Right hindlimb (tissue), 1 donor: Measurements from ENCODE around the gene KCTD7.
"Not testable (repeated sequence)": the region's sequence is repeated elsewhere in the genome, so short reads cannot be mapped to it uniquely, and the experiment has no call there.

ENCODE experiments used
- DNase-seq: peaks from one replicate; pipeline ENCODE4 v3.0.0-alpha.2; 2018

KCTD7 gene

DNA sequence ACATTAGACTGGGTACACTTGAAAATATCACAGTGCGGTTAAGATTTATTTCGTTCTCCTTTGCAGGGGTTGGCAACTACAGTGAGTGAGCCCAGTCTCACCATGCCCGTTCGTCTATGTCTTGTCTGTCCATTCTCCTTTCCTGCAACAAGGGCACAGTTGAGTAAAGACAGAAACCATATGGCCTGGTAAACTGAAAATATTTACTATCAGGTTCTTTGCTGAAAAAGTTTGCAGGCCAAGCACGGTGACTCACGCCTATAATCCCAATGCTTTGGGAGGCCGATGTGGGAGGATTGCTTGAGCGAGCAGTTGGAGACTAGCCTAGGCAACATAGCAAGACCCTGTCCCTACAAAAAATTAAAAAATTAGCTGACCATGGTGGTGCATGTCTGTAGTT is 11.4 kb upstream of the KCTD7 start:
- DNase-seq = no peak

DNA sequence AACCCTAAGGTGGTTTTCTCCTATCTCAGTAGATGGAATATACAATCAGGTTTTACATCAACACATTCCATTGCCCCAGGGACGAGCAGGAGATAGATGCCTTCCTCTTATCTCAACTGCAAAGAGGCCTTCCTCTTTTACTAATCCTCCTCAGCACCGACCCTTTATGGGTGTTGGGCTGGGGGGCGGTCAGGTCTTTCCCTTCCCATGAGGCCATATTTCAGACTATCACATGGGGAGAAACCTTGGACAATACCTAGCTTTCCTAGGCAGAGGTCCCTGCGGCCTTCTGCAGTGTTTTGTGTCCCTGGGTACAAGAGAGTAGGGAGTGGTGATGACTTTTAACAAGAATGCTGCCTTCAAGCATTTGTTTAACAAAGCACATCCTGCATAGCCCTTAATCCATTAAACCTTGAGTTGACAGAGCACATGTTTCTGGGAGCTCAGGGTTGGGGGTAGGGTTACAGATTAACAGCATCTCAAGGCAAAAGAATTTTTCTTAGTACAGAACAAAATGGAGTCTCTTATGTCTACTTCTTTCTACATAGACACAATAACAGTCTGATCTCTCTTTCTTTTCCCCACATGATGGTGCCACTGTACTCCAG is 9.2 kb upstream of the KCTD7 start:
- not testable (repeated sequence) for DNase-seq

DNA sequence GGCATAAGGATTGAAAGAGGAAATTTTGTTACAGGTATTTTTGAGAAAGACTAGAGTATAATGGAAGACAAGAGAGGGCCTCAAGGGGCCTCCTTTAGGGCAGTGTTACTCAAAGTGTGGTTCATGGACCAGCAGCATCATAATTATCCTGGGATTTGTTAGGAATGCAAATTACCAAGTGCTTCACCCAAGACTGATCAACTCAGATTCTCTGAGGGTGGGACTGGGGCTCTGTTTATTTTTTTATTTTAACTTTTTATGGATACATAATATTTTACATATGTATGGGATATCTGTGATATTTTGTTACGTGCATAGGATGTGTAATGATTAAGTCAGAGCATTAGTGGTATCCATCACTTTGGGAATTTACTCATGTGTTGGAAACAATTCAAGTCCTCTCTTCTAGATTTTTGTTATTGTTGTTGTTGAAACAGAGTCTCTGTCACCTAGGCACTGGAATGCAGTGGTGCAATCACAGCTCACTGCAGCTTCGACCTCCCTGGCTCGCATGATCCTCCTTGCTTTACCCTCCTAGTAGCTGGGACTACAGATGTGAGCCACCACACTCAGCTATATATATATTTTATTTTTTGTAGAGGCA is 2.2 kb upstream of the KCTD7 start:
- no peak for DNase-seq

DNA sequence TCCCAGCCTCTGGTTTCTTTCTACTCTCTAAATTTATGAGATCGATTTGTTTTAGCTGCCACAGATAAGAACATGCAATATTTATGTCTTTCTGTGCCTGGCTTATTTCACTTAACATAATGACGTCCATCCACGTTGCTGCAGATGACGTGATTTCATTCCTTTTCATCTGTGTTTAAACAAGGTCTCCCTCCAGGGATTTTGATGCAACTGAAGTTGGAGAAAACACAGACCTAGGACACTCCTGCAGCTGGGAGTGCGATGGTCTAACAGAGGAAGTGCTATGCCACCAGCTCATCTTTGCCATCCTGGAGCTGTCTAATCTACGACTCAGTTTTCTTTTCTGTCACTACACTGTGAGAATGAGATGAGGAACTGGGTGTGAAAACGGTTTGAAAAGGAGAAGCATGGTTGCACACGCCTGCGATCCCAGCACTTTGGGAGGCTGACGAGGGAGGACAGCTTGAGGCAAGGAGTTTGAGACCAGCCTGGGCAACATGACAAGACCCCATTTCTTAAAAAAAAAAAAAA is 1.5 kb upstream of the KCTD7 start:
- no peak for DNase-seq

DNA sequence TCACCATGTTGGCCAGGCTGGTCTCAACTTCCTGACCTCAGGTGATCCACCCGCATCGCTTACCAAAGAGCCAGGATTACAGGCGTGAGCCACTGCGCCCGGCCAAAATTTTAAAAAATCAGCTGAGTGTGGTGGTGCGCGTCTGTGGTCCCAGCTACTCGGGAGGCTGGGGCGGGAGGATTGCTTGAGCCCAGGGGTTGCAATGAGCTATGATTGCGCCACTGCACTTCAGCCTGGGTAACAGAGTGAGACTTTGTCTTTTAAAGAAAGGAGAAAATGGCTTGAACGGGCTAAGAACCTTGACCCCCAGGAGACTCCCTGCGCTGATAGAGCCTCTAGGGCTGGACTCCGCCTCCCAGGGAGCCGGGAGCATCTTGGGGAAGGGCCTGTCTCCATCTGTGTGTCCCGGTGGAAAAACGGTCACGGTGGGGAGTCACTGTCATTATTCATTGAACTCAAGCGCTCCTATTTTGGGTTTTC is 760 bp upstream of the KCTD7 start:
- DNase-seq = no peak

DNA sequence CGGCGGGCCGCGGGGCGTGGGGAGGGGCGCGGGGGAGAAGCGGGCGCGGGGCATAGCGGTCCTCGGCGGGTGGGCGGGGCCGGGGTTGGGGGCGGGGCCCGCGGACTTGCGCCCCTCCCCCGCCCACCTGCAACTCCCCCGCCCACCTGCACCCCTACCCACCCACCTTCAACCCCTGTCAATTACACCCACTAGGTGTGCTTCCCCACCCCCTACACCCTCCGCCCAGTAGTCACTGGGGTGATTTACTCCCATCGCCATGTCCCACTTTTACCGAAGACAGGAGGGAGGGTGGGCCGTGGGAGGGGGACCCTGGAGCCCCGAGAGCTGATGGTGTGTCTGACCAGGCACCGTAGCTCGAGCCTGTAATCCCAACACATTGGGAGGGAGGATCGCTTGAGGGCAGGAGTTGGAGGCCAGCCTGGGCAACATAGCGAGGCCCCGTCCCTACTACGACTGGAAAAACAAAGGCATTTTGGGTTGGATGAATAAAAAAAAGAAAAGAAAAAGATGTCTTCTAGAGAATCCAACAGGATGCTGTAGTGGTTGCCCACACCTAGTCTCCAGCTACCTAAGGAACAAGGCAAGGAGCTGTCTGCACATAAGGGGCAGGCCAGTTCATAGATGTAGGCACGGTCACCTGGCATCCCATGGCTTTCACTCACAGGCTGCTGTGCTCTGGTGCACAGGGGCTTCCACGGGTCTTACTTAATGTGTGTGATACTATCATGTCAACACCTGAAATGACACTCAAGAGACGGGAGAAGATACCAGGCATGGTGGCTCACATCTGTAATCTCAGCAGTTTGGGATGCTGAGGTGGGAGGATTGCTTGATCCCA is 761 bp downstream of the KCTD7 start:
- DNase-seq = no peak

DNA sequence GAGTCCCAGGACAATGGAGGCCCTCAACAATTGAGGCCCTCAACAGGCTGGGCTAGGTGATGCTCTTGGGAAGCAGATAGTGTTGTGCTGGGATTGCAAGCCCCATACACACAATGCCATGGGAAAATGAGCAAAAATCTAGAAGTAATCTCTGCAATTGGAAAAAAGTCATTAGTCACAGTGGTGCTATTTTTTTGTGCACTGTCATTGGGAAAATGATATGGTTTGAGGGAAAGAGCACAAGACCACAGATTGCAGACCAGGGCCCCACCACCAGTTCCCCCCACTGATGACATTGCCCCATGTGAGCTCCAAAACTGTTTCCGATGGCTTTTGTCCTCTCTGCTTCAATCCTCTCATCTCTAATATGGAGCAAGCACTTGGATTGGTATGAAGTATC is 1.9 kb downstream of the KCTD7 start:
- DNase-seq = no peak

DNA sequence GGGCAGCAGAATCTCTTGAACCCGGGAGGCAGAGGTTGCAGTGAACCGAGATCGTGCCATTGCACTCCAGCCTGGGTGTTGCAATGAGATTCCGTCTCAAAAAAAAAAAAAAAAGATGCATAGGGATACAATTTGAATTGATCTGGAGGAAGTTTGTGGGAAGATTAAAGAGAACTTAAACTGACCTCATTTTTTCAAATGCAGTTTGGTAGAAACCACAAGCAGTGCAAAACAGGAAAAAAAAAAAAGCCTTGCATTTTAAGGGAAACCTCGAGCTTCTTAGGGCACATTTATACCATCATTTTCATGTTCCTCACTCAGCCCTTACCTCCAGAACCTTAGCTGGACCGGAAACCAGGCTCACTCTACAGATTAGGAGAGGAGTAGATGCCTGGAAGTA is 2.8 kb downstream of the KCTD7 start:
- DNase-seq = no peak

DNA sequence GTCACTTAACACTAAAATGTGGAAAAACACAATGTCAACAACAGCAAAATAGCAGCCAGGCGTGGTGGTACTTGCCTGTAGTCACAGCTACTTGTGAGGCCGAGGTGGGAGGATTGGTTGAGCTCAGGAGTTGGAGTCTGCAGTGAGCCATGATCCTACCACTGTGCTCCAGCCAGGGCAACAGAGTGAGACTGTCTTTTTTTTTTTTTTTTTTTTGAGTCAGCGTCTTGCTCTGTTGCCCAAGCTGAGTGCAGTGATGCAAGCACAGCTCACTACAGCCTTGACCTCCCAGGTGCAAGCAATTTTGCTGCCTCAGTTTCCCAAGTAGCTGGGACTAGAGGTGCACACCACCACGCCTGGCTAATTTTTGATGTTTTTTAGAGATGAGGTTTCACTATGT is 6.1 kb downstream of the KCTD7 start:
- no peak for DNase-seq

DNA sequence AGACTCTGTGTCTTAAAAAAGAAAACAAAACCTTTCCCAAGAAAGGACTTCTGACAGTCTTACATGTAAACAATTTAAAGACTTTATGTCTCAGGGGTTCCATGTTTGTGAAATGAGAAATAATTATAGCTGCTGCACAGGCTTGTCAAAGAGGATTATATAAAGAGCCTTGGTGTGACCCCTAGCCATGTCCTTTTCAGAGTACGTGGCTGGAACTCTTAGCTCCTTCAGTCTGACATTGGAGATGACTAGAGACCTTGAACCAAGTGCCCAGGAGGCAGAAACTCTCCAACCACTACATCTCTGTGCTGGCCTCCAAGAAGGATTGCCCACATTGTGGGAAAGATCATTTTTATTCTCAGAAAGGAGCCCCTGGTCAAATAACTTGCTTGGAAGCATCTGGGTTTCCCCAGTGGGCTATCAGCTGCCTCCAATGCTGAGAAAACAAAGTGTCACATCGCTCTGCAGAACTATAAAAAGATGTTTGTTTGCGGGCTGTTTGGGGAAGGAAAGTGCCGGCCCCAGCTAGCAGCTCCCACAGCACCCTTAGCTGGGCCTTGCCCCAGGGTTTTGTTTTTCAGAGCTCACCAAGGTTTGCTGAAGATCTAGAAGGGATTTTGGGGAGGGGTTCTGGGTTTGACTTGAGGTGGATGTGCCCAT is 6.8 kb downstream of the KCTD7 start:
- DNase-seq = not testable (repeated sequence)

DNA sequence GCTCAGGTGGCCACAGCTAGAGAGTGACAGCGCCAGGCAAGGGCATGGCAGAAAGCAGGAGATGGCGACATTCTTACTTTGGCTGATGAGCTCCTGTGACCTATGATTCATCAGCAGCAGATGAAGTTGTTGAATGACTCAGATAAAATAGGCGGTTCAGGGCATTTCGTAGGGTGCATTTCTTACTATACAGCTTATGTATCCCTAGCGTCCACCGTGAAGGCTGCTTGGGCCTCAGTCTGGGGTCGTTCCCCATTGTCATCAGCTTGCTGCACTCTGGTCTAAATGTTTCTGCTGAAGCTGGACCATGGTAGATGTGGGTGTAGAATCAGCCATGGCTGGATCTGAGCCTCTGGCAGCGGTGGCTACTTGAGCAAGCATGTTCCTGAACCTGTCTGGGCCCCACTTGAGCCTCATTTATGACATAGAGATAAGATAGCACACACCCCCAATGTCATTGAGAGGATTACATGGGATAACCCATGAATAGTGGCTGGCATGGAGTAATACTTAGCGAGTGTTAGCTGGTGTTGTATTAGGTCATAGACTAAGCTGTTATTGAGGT is 7.4 kb downstream of the KCTD7 start:
- not testable (repeated sequence) for DNase-seq

DNA sequence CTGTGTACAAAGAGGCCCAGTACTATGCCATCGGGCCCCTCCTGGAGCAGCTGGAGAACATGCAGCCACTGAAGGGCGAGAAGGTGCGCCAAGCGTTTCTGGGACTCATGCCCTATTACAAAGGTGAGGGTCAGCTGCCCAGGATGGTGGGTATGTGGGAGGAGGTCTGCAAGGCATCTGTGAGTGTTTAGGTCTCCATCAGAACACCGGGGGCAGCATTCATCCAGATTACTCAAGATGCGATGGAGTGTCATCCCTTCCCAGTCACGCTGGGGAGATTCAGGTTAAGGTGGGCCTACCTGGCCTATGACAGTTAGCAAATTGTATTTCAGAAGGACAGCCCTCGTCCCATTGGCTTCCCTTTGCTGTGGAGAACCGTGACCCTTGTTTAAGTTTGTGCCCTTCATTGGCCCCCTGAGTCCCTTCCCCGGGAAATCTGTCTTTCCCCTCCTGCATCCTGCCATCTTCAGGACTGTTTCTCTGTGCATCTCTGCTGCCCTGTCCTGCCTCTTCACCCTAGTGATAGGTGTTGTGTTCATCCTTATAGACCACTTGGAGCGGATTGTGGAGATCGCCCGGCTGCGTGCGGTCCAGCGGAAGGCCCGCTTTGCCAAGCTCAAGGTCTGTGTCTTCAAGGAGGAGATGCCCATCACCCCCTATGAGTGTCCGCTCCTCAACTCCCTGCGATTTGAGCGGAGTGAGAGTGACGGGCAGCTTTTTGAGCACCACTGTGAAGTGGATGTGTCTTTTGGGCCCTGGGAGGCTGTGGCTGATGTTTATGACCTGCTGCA is 9.8 kb downstream of the KCTD7 start:
- DNase-seq = no peak

DNA sequence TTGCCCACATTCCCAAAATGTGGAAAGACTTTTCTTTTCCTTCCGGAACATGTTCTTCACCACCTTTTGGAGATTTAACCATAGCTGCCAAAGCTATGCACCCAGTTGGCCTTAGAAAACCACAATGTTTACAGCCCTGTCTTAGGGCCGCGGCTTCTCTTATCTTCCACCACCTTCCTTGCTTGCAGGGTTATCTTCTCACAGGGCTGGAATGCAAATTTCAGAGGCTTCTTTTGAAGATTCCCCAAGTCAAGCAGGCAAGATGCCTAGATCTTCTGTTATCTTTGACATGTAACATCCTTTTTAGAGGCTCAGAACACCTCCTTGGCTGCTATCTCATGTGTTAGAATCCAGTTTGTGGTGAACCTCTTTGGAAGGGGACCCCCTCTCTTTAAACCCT is 11.1 kb downstream of the KCTD7 start:
- DNase-seq = no peak

DNA sequence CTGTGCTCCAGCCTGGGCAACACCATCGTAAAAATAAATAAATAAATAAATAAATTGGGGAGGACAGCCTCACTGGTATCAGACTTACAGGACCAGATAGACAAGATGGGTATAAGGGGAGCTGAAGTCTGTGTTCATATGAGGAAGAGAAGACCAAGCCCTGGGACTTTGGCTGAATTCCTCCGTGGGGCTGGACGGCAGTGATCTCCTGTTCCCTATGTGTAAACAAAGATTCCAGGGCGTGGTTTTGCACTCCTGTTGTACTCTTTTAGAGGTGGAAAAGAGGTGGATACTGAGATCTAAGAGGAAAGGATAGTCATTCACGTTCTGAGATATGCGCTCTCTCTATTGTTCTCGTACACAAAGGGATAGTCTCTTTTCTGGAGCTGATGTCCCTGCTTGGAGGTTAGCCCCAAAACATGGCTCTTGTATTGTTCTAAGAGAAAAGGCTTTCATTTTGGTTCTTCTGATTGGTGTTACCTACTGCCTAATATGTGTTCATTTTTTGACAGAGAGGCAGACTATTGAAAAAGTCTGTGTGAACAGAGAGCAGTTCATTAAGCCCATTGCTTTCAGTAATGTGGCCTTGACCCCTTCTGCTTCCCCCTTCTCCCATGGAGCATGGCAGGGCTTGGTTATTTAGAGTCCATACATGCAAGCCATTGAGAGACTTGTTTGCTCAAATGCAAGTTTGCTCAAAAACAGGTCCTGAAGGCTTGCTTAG is 12.3 kb downstream of the KCTD7 start:
- DNase-seq = no peak

DNA sequence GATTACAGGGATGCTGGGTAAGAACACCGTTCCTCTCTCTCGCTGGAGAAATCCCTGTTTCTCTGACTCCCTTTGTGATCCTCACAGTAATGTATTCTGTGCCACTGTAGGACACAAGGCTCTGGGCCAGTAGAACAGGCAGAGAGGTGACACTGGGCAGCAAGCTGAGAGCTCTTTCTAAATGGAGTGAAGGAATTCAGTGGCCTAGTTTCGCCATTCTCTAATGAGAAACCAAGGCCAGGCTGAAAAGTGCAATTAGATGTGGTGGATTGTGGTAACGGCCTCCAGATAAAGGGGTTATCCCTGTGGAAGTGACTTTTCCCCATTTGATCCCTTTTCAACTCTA is 12.8 kb downstream of the KCTD7 start:
- DNase-seq = no peak

DNA sequence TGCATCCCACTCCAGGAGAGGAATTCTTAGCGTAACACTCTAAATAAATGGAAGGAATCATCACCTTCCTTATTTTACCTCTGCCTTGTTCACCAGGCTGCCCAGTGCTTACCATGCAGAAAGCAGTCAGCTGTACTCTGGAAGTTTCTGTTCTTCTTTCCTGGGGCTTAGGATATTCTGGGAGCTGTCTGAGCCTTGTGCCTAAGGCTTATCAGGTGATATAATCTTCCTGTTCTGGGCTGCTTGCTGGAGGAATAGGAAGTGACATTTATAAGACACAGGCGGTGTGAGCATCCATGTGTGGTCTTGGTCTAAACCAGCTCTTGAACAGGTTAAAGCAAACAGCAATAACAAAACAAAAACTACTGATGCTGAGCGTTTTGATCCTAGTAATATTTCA is 13.5 kb downstream of the KCTD7 start:
- DNase-seq = no peak

DNA sequence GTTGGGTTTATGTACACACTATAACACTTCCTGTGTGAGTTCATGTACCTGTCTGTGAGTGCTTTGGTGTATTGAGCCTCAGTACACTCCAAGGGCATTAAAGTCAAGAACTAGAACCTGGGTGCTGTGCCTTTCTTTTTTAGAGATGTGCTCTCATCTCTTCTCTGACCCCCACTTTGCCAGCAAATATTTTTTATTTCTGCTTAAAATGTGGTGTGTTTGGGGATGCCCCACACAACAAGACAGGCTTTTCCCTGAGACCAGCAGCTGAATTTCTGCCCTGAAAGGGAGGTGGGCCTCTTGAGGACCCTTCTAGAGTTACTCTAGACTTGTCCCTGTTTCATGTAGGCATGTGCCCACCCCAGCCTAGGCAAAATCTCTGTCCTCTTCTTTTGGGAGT is 14.3 kb downstream of the KCTD7 start:
- DNase-seq = no peak

DNA sequence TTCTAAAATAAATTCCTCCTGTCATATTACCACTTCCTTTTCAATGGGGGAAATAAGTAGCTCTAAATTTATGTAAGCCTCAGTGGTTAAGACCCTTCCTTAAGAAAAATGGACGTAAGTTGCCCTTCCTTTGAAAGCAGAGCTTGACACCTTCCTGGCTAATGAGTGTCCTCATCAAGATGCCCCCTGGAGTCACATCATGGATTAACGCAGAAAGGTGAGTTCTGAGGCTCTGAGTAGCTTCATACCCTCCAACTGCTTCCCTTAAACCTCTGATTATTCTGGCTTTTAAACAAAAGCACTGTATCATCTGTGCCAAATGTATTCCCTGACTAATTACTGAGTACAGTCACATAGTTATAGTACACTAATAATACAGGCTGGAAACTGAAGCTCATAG is 14.7 kb downstream of the KCTD7 start:
- DNase-seq = no peak

DNA sequence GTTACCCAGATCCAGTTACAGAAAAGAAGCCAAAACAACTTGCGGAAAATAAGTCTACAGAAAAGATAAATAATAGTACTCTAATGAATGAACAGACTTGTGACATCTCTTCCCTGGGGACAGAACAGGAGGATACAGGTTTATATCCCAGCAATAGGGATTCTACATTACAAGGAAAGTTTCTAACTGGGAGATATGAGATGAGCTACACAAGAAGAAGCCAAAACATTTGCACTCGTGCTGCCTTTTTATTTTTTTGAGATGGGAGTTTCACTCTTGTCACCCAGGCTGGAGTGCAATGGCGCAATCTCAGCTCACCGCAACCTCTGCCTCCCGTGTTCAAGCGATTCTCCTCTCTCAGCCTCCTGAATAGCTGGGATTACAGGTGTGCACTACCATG is 22.3 kb downstream of the KCTD7 start:
- DNase-seq = not testable (repeated sequence)

DNA sequence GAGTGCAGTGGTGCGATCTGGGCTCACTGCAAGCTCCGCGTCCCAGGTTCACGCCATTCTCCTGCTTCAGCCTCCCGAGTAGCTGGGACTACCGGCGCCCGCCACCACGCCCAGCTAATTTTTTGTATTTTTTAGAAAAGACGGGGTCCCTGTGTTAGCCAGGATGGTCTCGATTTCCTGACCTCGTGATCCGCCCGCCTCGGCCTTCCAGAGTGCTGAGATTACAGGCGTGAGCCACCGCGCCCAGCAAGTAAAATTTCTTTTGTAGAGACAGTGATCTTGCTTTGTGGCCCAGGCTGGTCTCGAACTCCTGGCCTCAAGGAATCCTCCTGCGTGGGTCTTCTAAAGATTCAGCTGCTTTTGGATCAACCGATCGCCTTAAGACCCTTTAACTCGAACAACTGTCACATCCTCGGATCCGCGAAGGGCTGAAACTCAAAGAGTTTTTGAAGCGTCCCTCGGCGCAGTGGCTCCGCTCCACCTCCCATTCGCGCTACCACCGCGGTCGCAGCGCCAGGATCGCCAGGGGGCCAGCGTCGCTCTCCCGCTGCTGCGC is 25.1 kb downstream of the KCTD7 start:
- not testable (repeated sequence) for DNase-seq
